SJCRH30 (cell line): ENCODE results near the gene SHC2. TPM values are rescaled to one million over a fixed set of nuclear protein-coding genes. Genes with fewer than 3 reads are reported as not detected.
"Not testable (repeated sequence)": the region's sequence is repeated elsewhere in the genome, so short reads cannot be mapped to it uniquely, and the experiment has no call there.

Experiments
- DNase-seq, 2 experiments: peaks; one replicate each; pipeline ENCODE4 v3.0.0-alpha.2; 2015 to 2020
- H3K27ac ChIP-seq: fragments of 250-450 bp; sonication (Bioruptor Pico); 2 replicates; pipeline ENCODE4 v1.5.1; 2020; ENCODE audit warnings: mild to moderate bottlenecking, moderate library complexity
- H3K27me3 ChIP-seq: fragments of 250-450 bp; sonication (Bioruptor Pico); 2 replicates; pipeline ENCODE4 v1.5.1; 2020; ENCODE audit warnings: mild to moderate bottlenecking, moderate library complexity
- H3K36me3 ChIP-seq: fragments of 250-450 bp; sonication (Bioruptor Pico); 2 replicates; pipeline ENCODE4 v1.5.1; 2020; ENCODE audit warnings: mild to moderate bottlenecking, moderate library complexity
- H3K4me1 ChIP-seq: fragments of 250-450 bp; sonication (Bioruptor Pico); 2 replicates; pipeline ENCODE4 v1.5.1; 2020; ENCODE audit warnings: mild to moderate bottlenecking, moderate library complexity
- H3K4me3 ChIP-seq: fragments of 250-450 bp; sonication (Bioruptor Pico); 2 replicates; pipeline ENCODE4 v1.5.1; 2020; ENCODE audit warnings: mild to moderate bottlenecking, moderate library complexity
- H3K9me3 ChIP-seq: fragments of 250-450 bp; sonication (Bioruptor Pico); replicated peaks from 2 replicates; pipeline ENCODE4 v1.5.1; 2020; ENCODE audit warnings: mild to moderate bottlenecking, moderate library complexity
- total RNA-seq: library from RNA; depleted of rRNA; stranded (reverse); fragments of >200 nt; shearing (Covaris generic); gene quantifications from 2 replicates; pipeline ENCODE4 v1.2.3, GENCODE V29; 2014

The SHC2 gene
- total RNA-seq, 1 experiment from 2014 or later = 0.12 TPM

DNA sequence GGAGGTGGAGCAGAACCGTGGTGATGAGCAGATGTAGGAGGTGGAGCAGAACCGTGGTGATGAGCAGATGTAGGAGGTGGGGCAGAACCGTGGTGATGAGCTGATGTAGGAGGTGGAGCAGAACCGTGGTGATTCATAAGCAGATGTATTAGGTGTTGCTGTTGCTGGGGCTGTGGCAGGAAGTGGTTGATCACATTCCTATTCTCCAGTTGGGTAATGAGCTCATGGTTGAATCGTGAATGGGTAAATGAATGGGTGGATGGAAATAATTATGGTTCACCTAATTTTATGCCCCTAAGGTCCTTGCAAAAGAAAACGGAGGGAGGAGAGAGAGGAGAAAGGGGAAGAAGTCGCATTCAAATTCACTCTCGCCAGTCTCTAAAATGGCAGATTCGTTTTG, 78.3 kb downstream of the SHC2 start:
- not testable (repeated sequence) for H3K4me3 ChIP-seq, H3K9me3 ChIP-seq, H3K36me3 ChIP-seq, H3K4me1 ChIP-seq, H3K27ac ChIP-seq, H3K27me3 ChIP-seq, DNase-seq

- not testable (repeated sequence) for H3K4me1 ChIP-seq, DNase-seq
These were observed 78.9 kb downstream of the SHC2 start for GRCh38 chr19:381901-382300.

DNA sequence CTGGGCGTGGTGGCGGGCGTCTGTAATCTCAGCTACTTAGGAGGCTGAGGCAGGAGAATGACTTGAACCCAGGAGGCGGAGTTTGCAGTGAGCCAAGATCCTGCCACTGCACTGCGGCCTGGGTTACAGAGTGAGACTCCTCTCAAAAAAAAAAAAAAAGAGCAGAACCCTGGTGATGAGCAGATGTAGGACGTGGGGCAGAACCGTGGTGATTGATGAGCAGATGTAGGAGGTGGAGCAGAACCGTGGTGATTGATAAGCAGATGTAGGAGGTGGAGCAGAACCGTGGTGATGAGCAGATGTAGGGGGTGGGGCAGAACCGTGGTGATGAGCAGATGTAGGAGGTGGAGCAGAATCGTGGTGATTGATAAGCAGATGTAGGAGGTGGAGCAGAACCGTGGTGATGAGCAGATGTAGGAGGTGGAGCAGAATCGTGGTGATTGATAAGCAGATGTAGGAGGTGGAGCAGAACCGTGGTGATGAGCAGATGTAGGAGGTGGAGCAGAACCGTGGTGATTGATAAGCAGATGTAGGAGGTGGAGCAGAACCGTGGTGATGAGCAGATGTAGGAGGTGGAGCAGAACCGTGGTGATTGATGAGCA, 80.1 kb downstream of the SHC2 start:
- not testable (repeated sequence) for H3K27me3 ChIP-seq, DNase-seq, H3K4me3 ChIP-seq, H3K36me3 ChIP-seq, H3K9me3 ChIP-seq, H3K4me1 ChIP-seq, H3K27ac ChIP-seq

More at GRCh38 chr19:381901-382300, 78.9 kb downstream of the SHC2 start:
- not testable (repeated sequence) for H3K4me3 ChIP-seq, H3K36me3 ChIP-seq, H3K27me3 ChIP-seq, H3K9me3 ChIP-seq, H3K27ac ChIP-seq

DNA sequence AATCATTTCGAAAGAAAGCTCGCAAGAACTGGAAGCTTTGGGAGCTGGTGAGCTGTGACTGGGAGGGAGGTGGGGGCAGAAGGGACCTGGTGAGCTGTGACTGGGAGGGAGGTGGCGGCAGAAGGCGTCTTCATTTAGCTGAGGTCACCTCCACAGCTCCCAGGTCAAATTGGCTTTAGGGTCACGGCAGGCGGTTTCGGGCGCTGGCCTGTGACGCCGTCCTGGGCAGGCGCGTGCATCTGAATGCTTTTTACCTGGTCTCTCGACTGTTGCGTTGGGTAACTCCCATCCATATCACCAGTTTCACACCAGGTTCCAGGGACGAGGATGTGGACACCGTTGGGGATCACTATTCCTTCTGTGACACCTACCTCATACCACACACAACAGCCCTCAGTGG, 81.0 kb downstream of the SHC2 start:
- H3K4me3 ChIP-seq = no peak overlapping the region
- no peaks in the 10 kb centered on the region for H3K9me3 ChIP-seq
- H3K4me1 ChIP-seq = no peaks in the 10 kb centered on the region
- H3K27ac ChIP-seq = no peak overlapping the region
- H3K36me3 ChIP-seq = no peaks in the 10 kb centered on the region
- H3K27me3 ChIP-seq = no peaks in the 10 kb centered on the region
- no peak for DNase-seq

GRCh38 chr19:378706-379105, 82.1 kb downstream of the SHC2 start:
- no peak overlapping the region for H3K4me3 ChIP-seq
- no peaks in the 10 kb centered on the region for H3K36me3 ChIP-seq
- H3K9me3 ChIP-seq = no peaks in the 10 kb centered on the region
- H3K4me1 ChIP-seq = no peaks in the 10 kb centered on the region
- no peaks in the 10 kb centered on the region for H3K27me3 ChIP-seq
- no peak overlapping the region for H3K27ac ChIP-seq
- no peak for DNase-seq

DNA sequence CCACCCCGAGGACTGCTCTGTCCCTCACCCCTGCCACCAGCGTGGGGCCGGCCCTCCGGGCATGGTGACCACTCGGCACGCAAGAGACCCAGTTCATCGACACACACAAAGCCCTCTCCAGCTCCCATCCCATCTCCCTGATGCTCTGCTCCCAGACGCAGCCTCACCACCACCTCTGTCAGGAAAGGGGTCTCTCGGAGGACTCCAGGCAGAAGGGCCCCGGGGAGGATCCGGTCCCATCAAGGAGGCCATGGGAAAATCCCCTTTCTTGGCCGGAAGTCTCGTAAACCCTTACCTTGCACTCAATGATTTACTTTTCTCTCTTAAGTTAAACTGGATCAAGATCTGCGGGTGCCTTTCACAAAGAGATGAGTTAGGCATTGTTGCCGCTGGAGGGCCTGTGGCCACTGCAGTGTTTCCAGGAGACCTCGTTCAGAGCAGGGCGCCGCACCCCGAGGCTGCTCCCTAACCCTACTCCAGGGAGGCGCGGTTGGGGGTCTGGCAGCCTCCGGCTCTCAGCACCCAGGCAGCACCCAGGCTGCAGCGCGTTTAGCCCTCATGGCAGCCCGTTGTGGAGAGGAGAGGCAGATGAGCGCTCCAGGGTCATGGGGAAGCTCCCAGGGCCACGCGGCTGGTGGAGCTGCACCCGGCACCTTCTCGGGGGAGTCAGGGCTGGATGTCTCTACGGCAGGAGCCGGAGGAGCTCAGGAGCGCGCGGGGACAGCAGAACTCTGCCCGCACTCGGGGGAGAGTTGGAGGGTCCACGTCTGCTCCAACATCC, 82.8 kb downstream of the SHC2 start:
- Histone ChIP-seq H3K36me3 (no peaks in the 10 kb centered on the region), H3K9me3 (no peaks in the 10 kb centered on the region), H3K4me3 (no peak overlapping the region), H3K27ac (no peak overlapping the region), H3K4me1 (no peaks in the 10 kb centered on the region), H3K27me3 (no peaks in the 10 kb centered on the region; the same call in 1 of the 2 replicates)
- no peak for DNase-seq

DNA sequence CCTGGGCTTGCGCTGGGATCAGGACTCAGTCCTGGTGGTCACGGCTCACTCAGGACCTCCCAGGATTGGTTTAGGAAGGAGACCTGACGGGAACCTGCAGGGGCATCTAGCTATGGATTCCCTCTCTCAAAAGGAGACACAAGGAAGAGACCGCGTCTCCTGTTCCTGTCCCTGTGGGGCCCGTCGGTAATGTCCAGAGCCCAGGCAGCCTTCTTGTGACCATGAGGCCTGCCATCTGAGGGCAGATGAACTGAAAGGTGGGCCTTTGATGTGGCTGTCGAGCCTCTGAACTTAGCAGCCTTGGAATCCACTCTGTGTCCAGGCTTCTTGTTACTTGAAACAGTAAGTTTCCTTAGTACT, 84.7 kb downstream of the SHC2 start:
- no peak overlapping the region for H3K27ac ChIP-seq
- no peaks in the 10 kb centered on the region for H3K4me1 ChIP-seq
- H3K9me3 ChIP-seq = no peaks in the 10 kb centered on the region
- H3K36me3 ChIP-seq = no peaks in the 10 kb centered on the region
- no peak overlapping the region for H3K4me3 ChIP-seq
- peaks cover 4% of the 10 kb centered on the region; the same call in 1 of the 2 replicates for H3K27me3 ChIP-seq
- no peak for DNase-seq

- H3K4me3 ChIP-seq = no peak overlapping the region
- no peak overlapping the region for H3K27ac ChIP-seq
- H3K9me3 ChIP-seq = no peaks in the 10 kb centered on the region
- DNase-seq = no peak
- no peaks in the 10 kb centered on the region for H3K36me3 ChIP-seq
- H3K27me3 ChIP-seq = peaks cover 4% of the 10 kb centered on the region; the same call in 1 of the 2 replicates
- no peaks in the 10 kb centered on the region for H3K4me1 ChIP-seq
These were observed 85.3 kb downstream of the SHC2 start for GRCh38 chr19:375395-376110.

DNA sequence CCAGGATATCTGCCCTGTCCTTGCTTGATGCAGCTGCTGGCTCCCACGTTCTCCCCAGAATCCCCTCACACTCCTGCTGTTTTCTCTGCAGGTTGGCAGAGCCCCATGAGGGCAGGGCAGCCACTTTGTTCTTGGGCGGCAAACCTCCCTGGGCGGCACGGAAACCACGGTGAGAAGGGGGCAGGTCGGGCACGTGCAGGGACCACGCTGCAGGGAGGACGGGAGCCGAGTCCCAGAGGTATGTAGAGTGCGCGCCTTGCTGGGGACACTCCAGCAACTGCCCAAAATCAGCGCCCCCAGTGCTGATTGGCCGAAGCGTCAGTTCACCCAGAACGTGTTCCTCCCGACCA, 86.0 kb downstream of the SHC2 start:
- Histone ChIP-seq H3K9me3 (no peaks in the 10 kb centered on the region), H3K4me1 (no peaks in the 10 kb centered on the region), H3K36me3 (no peaks in the 10 kb centered on the region), H3K4me3 (no peak overlapping the region), H3K27ac (no peak overlapping the region), H3K27me3 (peaks cover 4% of the 10 kb centered on the region; the same call in 1 of the 2 replicates)
- DNase-seq = no peak

DNA sequence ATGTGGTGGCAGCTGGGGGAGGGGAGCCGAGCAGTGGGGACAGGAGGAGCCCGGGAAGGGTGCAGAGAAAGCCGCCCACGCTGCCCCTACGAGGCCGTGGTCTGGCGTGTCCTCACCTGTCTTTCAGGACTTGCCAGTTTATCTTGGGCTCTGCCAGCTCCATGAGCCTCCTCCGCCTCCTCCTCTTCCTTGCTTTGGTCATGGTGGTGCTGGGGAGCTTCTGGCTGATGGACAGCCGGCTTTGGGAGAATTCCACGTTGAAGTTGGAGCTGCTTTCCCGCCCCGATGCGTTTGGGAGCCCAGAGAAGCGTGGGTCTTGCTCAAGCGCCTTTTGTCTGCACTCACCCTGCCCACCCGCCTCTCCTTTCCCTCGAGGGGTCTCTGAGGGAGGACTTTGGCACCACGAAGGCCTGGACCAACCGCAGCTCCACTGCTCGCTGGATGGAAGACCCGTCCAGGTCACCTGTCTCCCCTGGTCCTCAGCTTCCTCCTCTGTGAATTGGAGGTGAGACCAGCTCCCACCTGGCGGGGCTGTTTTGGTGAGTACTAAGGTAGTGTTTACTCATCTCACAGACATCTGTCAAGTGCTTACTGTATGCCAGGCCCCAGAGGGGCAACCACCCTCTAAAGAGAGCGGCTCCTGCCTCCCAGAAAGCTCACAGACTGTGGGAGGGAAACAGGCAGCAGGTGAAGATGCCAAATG, 86.5 kb downstream of the SHC2 start:
- Histone ChIP-seq H3K27ac (no peak overlapping the region), H3K36me3 (no peaks in the 10 kb centered on the region), H3K27me3 (peaks cover 4% of the 10 kb centered on the region; the same call in 1 of the 2 replicates), H3K9me3 (no peaks in the 10 kb centered on the region), H3K4me3 (no peak overlapping the region), H3K4me1 (no peaks in the 10 kb centered on the region)
- DNase-seq = no peak

DNA sequence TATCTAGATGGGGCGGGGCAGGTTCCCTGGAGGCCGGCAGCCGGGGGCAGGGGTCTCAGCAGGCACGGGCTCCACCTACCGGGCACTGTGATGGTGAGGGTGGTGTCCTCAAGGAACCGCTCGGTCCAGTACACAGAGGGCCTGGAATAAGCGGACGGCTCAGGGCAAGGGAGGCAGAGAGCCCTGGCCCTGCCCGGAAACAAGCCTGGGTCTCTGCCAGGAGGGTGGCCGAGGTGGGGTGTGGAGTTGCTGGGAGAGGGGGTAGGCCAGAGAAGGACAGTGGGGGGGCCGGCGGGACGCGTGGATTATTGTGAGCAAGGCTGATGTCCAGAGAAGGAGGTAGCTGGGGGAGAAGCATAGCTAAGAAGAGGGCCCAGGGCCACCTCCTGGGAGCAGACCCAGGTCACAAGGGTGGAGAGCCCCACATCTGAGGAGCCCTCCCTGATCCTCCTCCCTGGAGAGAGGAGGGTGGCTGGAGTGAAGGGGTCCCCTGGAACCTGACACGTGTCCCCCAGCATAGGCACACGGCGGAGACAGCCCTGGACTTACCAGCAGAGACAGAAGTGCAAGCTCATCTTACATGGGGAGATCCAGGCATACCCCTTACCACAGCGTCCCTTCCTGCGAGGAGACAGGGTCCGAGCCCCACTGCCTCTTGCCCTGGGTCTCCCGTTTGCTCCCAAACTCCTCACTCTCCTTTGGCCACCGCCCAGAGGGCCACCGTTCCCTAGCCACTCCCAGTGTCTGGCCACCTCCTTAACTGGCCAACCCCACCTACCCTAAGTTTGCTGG, 87.2 kb downstream of the SHC2 start:
- Histone ChIP-seq H3K36me3 (no peaks in the 10 kb centered on the region), H3K4me1 (no peaks in the 10 kb centered on the region), H3K27me3 (peaks cover 4% of the 10 kb centered on the region; the same call in 1 of the 2 replicates), H3K4me3 (no peak overlapping the region), H3K9me3 (no peaks in the 10 kb centered on the region), H3K27ac (no peak overlapping the region)
- no peak for DNase-seq

DNA sequence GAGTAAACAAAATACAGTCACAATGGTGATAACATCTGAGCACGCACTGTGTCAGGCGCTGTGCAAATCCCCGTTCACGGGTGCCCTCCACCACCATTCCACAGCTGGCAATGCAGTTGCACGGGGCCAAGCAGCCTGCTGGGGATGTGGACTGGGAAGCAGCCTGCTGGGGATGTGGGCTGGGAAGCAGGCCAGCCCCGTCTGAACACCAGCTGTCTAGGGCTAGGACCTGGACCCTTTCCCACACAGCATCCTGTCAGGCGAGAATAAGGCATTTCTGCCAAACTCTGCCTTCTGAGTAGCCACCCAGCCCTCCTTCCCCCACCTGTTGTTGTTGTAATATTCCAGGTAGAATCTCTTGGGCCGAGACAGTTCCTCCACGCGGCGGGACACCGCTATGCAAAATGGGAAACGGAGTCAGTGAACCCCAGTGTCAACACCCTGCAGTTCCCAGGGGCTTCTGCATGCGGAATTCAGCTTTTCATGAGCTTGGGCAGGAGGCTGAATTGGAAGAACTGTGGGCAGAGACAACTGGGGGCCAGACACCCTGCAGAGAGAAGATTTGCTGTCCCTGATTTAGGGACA, 88.4 kb downstream of the SHC2 start:
- Histone ChIP-seq H3K27me3 (peaks cover 4% of the 10 kb centered on the region; the same call in 1 of the 2 replicates), H3K4me1 (no peaks in the 10 kb centered on the region), H3K27ac (no peak overlapping the region), H3K9me3 (no peaks in the 10 kb centered on the region), H3K36me3 (no peaks in the 10 kb centered on the region), H3K4me3 (no peak overlapping the region)
- peak; percentile 32 to 45 for DNase-seq

GRCh38 chr19:371501-372168, 89.2 kb downstream of the SHC2 start:
- Histone ChIP-seq H3K27me3 (peaks cover 4% of the 10 kb centered on the region; the same call in 1 of the 2 replicates), H3K4me1 (no peaks in the 10 kb centered on the region), H3K27ac (no peak overlapping the region), H3K9me3 (no peaks in the 10 kb centered on the region), H3K36me3 (no peaks in the 10 kb centered on the region), H3K4me3 (no peak overlapping the region)
- DNase-seq = no peak
